GM19035 (cell line): ENCODE results near the gene BCL2L13.
A peak's percentile ranks its signal among the peaks of the same experiment; 100 is the strongest.
"Not testable (repeated sequence)": the region's sequence is repeated elsewhere in the genome, so short reads cannot be mapped to it uniquely, and the experiment has no call there.

Source experiments
- ATAC-seq: cut with Tn5 transposase; IDR thresholded peaks from one replicate; pipeline ENCODE4 v1.9.1; 2021; ENCODE audit not compliant: unreplicated experiment

Gene BCL2L13

GRCh38 chr22:17753401-17753989 is 114.9 kb downstream of the BCL2L13 start:
- no peak for ATAC-seq

- ATAC-seq, result no peak
Observed at GRCh38 chr22:17754233-17754925, 115.8 kb downstream of the BCL2L13 start.

- no peak for ATAC-seq
Observed at GRCh38 chr22:17761138-17761488, 122.6 kb downstream of the BCL2L13 start.

- ATAC-seq, result not testable (repeated sequence)
Observed at GRCh38 chr22:17763442-17763841, 124.9 kb downstream of the BCL2L13 start.

DNA sequence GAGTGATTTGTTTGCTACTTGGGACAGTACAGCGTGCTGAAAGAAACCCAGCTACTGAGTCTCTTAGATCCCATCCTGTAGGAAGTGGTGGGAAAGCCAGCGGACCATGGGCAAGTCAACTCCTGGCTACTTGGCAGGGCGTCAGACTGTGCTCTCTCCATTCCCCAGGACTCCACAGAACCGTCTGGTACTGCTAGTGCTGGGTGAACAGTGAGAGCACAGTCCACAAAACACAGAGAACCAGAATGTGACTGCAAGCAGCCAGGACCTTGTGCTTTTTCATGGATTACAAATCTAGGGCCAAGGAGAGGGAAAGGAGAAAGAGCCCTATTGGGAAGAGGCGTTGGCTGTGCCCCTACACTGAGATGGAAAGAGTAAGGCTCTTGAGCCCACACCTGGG is 125.5 kb downstream of the BCL2L13 start:
- ATAC-seq, result no peak

DNA sequence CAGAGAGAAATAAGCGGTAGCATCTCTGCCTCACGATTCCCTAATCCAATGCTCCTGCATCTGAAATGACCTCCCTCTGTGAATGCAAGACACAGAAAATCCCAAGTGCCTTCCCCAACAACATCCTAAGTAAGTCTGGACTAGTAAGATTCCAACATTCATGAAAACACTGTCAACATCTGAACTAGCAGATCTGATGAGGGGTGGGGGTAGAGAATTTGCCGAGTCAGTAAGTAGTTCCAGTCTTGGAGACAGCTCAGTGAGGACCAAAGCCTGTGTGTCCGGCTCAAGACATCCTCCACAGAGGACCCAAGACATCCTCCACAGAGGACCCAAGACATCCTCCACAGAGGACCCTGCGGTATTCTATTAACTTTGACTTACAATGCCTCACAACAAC is 126.3 kb downstream of the BCL2L13 start:
- ATAC-seq, result not testable (repeated sequence)

- ATAC-seq, result peak; percentile 79
Observed at GRCh38 chr22:17767233-17768065, 128.9 kb downstream of the BCL2L13 start.

GRCh38 chr22:17769013-17769715 is 130.6 kb downstream of the BCL2L13 start:
- no peak for ATAC-seq

DNA sequence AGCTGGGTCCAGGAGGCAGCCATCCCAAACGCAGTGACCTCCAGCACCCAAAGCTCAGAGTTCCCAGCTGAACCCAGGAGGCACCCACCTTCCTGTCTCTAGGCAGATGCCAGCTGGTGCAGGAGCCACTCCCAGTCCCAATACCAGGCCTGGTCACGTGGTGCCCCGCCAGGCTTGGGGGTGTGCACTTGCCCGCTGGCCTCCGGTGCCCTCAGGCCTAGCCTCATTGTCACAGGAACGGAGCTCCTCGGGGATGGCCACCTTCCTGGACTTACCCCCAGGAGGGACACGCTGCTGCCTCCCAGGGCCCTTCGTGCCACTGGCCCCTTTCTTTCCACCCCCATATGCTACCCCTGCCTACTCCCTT is 131.1 kb downstream of the BCL2L13 start:
- ATAC-seq, result no peak

DNA sequence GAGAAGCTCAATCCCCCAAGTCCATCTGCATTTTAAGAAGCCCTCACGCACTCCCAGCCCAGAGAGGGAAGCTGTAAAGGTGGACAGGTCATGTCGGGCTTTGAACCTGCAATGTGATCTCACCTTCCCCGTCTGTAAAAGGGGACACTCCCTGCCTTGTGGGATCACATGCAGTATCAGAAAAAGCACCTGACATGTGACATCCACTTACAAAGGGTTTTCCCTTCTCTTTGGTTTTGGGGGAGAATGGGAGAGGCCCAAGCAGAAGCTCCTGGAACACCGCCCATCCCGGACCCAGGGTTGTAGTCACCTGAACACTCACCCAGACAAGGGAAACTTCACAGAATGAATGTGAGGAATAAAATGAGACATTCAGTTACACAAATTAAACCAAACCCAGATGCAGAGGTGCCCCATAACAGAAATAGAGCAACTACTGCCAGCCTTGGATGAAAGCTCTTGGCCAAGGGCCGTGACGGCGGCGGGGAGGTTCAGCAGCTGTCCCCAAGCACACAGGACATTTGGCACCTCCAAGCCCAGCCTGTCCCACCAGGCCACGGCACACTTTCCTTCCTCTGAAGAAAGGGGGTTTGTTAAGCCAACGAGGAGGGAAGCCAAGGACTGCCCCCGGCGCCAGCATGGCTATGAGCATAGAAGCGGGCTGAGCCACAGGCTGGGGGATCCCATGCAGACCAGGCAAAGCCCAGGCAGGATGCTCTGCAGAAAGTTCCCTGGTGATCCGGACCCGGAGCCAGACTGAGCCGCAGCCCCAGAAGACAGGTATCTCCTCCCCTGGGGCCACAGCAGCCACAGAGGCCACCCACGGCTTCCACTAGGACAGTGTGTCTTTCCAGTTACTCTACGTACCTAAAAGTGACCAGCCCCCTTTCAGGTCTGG is 131.9 kb downstream of the BCL2L13 start:
- no peak for ATAC-seq

- no peak for ATAC-seq
Observed at GRCh38 chr22:17772249-17772957, 133.8 kb downstream of the BCL2L13 start.

DNA sequence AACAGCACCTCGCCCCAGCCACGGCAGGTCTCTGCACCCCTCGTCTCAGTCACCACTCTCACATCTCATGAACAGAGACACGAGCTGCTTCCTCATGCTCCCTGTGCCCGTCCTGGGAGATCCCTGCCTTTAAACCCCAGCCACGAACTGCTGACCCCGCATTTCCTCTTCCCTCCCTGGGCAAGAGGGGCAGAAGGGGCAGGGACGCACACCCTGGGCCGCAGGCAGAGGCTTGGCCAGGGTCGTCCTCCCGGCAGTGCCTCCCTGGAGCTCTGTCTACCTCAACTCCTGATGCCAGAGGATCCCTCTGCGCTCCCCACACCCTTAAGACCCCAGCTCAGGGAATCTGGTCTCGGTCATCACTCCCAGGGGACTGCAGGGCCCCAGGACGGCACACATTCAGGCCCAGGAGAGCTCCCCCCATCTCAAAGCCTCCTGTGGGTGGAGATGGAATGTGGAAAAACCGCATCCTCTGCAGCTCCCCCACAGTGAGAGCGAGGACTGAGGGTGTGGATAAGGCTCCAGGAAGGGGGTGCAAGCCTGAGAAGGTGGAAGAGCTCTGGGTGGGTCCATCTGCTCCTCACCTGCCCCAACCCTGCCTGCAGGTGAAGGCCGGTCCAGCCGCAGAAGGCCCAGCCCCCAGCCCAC is 134.5 kb downstream of the BCL2L13 start:
- ATAC-seq, result no peak

- no peak for ATAC-seq
Observed at GRCh38 chr22:17773606-17774205, 135.1 kb downstream of the BCL2L13 start.

- ATAC-seq, result no peak
Observed at GRCh38 chr22:17774206-17774925, 135.8 kb downstream of the BCL2L13 start, which contains the start of gene BID. Gene BID (minus strand): TSS chr22:17774469. CDS start chr22:17750116, 24,353 bp downstream.

DNA sequence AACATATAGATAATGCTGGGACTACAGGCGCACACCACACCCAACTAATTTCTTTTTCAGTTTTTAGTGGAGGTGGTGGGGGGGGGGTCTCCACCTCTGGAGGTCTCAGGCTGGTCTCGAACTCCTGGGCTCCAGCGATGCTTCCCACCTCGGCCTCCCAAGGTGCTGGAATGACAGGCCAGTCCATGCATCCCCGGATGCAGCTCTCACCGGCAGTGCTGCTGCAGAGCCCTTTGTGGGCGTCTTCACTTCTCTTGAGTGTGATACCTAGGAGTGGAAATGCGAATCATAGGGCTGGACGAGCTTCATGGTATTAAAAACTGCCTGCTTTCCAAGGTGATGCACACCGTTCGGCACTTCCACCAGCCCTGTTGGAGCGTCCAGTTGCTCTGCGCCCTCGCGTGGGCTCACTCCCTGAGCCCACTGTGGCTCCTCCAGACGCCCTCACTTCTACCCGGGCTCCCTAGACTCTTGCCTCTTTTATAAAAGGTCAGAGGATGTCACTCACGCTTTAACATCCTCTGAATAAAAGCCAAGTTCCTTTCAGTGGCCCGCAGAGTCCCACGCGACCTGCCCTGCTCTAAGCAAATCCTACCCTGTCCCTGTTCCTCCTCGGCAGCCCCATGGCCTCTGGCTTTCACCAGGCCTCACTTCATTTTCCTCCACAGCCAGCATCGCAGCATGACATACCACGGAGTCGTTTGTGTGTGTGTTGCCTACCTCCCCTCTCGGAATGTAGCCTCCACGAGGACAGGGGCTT is 136.5 kb downstream of the BCL2L13 start:
- ATAC-seq, result no peak

- ATAC-seq, result no peak
Observed at GRCh38 chr22:17775781-17776465, 137.4 kb downstream of the BCL2L13 start.
